SU-DHL-6 (cell line): ENCODE measurements around the gene CYP11A1.

Experiments used
- H2AFZ ChIP-seq: fragments of 200-600 bp; sonication (generic); 2 replicates; pipeline ENCODE4 v1.6.1; 2014; ENCODE audit warnings: low read depth, mild to moderate bottlenecking, moderate library complexity, mixed read lengths, antibody characterized with exemption, low read length; ENCODE audit not compliant: severe bottlenecking
- H3F3A ChIP-seq: fragments of 200-600 bp; shearing (Covaris generic); 2 replicates; pipeline ENCODE4 v1.6.0; 2016; ENCODE audit warnings: antibody characterized with exemption, mild to moderate bottlenecking; ENCODE audit not compliant: insufficient read depth
- H3K27ac ChIP-seq: fragments of 200-600 bp; sonication (generic); 2 replicates; pipeline ENCODE4 v1.5.1; 2016; ENCODE audit warnings: low read depth, mild to moderate bottlenecking, low read length, moderate library complexity, mixed read lengths
- H3K27me3 ChIP-seq: fragments of 200-600 bp; sonication (generic), shearing (Covaris generic); 2 replicates; pipeline ENCODE4 v1.6.0; 2014; ENCODE audit warnings: mild to moderate bottlenecking, low read length
- H3K36me3 ChIP-seq: fragments of 200-600 bp; sonication (generic); 2 replicates; pipeline ENCODE4 v1.6.1; 2014; ENCODE audit warnings: mild to moderate bottlenecking, low read length, mixed read lengths
- H3K4me2 ChIP-seq: fragments of 300-600, 200-600 bp; shearing (Covaris generic), sonication (generic); 2 replicates; pipeline ENCODE4 v1.6.0; 2014; ENCODE audit warnings: low read length, low read depth, mild to moderate bottlenecking; ENCODE audit not compliant: poor library complexity, severe bottlenecking
- H3K4me3 ChIP-seq: fragments of 200-600 bp; sonication (generic); 2 replicates; pipeline ENCODE4 v1.5.1; 2014; ENCODE audit warnings: antibody characterized with exemption, low read length, mild to moderate bottlenecking, mixed read lengths; ENCODE audit not compliant: insufficient read depth, poor library complexity, severe bottlenecking
- H3K79me2 ChIP-seq: fragments of 200-600 bp; sonication (generic); 2 replicates; pipeline ENCODE4 v1.6.1; 2014; ENCODE audit warnings: mild to moderate bottlenecking, low read length, moderate library complexity; ENCODE audit not compliant: insufficient read depth
- H3K9ac ChIP-seq: fragments of 200-600 bp; sonication (generic); 2 replicates; pipeline ENCODE4 v1.7.0; 2014; ENCODE audit warnings: mild to moderate bottlenecking, low read length
- H3K9me2 ChIP-seq: fragments of 200-600 bp; sonication (generic); replicated peaks from 2 replicates; pipeline ENCODE4 v1.6.1; 2014; ENCODE audit warnings: low read length; ENCODE audit not compliant: insufficient read depth
- H3K9me3 ChIP-seq: fragments of 200-600 bp; sonication (generic); 2 replicates; pipeline ENCODE4 v1.6.1; 2014; ENCODE audit warnings: low read length, mixed read lengths; ENCODE audit not compliant: insufficient read depth
- H4K20me1 ChIP-seq: fragments of 200-600 bp; sonication (generic); 2 replicates; pipeline ENCODE4 v1.6.1; 2014; ENCODE audit warnings: low read depth, mild to moderate bottlenecking, antibody characterized with exemption, low read length, moderate library complexity, mixed read lengths
- EZH2phosphoT487 ChIP-seq: fragments of 200-600 bp; sonication (generic), shearing (Covaris generic); conservative IDR thresholded peaks from 2 replicates; pipeline ENCODE4 v1.6.1; 2018; ENCODE audit warnings: mild to moderate bottlenecking, antibody characterized with exemption, low read length, moderate library complexity, mixed read lengths
- TF ChIP-seq, protein P1 (sequence below): fragments of 200-600 bp; sonication (generic); IDR thresholded peaks from one replicate; pipeline ENCODE4 v1.5.1; 2017; ENCODE audit warnings: antibody characterized with exemption, mild to moderate bottlenecking, low read length, moderate library complexity; ENCODE audit not compliant: insufficient read depth, poor library complexity, severe bottlenecking

CYP11A1 gene

DNA sequence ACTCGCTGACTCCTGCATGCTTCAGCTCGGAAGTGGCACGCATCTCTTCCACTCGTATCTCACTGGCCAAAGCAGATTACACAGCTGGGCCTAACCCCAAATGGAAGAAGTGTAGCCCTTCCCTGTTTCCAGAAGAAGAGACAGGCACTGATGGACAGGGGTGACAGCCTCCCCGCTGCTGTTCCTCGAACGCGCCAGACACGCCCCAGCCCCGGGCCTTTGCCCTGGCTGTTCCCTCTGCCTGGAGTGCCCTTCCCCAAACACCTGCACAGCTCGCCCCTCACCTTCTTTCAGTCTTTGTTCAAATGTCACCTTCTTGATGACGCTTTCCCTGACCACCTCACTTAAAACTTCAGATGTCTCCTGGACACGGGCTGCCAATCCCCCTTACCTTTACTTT is 26.0 kb upstream of the CYP11A1 start:
- Histone ChIP-seq H4K20me1 (no peaks in the 10 kb centered on the region), H3K9me3 (no peaks in the 10 kb centered on the region), H2AFZ (no peak overlapping the region), H3K36me3 (no peaks in the 10 kb centered on the region), H3K9ac (no peak overlapping the region), H3K4me3 (no peak overlapping the region), H3K27ac (no peak overlapping the region), H3K4me2 (no peak overlapping the region), H3K9me2 (no peaks in the 10 kb centered on the region), H3F3A (no peaks in the 10 kb centered on the region), H3K79me2 (no peaks in the 10 kb centered on the region), H3K27me3 (no peaks in the 10 kb centered on the region)
- TF ChIP-seq, protein P1, sequence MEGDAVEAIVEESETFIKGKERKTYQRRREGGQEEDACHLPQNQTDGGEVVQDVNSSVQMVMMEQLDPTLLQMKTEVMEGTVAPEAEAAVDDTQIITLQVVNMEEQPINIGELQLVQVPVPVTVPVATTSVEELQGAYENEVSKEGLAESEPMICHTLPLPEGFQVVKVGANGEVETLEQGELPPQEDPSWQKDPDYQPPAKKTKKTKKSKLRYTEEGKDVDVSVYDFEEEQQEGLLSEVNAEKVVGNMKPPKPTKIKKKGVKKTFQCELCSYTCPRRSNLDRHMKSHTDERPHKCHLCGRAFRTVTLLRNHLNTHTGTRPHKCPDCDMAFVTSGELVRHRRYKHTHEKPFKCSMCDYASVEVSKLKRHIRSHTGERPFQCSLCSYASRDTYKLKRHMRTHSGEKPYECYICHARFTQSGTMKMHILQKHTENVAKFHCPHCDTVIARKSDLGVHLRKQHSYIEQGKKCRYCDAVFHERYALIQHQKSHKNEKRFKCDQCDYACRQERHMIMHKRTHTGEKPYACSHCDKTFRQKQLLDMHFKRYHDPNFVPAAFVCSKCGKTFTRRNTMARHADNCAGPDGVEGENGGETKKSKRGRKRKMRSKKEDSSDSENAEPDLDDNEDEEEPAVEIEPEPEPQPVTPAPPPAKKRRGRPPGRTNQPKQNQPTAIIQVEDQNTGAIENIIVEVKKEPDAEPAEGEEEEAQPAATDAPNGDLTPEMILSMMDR = no peak
- TF ChIP-seq EZH2phosphoT487 = no peak

DNA sequence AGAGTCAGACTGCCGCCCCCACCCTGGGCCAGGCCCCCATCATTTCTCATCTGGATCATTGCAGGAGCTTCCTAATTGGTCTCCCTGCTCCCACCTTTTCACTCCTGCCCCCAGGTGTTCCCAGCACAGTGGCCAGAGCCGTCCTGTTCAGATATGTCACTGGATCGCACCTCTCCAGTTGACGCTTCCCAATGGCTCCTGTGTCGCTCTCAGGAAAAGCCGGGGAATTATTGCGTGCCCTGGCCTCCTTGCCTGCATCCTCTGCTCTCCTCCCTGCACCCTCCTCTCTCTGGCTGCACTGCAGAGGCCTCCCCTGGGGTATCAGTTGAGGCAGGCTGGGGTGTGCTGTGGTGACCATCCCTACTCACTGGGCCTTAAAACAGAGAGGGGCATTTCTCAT is 25.5 kb upstream of the CYP11A1 start:
- Histone ChIP-seq H4K20me1 (no peaks in the 10 kb centered on the region), H3K9ac (no peak overlapping the region), H3K9me2 (no peaks in the 10 kb centered on the region), H3K27ac (no peak overlapping the region), H2AFZ (no peak overlapping the region), H3K4me2 (no peak overlapping the region), H3K9me3 (no peaks in the 10 kb centered on the region), H3K79me2 (no peaks in the 10 kb centered on the region), H3K27me3 (no peaks in the 10 kb centered on the region), H3F3A (no peaks in the 10 kb centered on the region), H3K36me3 (no peaks in the 10 kb centered on the region), H3K4me3 (no peak overlapping the region)
- TF ChIP-seq EZH2phosphoT487 = no peak
- TF ChIP-seq, protein P1 = no peak

DNA sequence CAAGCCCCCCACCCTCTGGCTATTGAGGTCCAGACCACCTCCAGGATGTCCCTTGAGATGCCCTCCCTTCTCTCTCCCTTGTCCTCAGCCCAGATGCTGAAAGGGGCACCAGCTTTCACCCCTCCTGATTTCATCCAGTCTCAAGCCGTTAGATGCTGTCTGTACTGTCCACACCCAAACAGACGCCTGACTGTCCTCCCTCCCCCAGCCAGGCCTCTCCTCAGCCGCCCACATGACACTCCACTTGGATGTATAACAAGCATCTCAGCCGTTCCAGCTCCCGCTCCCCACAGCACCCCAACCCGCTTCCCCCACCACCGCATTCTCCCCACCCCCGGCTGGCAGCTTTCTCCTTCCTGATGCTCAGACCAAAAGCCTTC is 25.0 kb upstream of the CYP11A1 start:
- Histone ChIP-seq H3K27ac (no peak overlapping the region), H3F3A (no peaks in the 10 kb centered on the region), H3K27me3 (no peaks in the 10 kb centered on the region), H2AFZ (no peak overlapping the region), H3K79me2 (no peaks in the 10 kb centered on the region), H3K9ac (no peak overlapping the region), H3K4me2 (no peak overlapping the region), H3K9me2 (no peaks in the 10 kb centered on the region), H3K9me3 (no peaks in the 10 kb centered on the region), H4K20me1 (no peaks in the 10 kb centered on the region), H3K36me3 (no peaks in the 10 kb centered on the region), H3K4me3 (no peak overlapping the region)
- no peak for TF ChIP-seq EZH2phosphoT487
- TF ChIP-seq, protein P1 = no peak
